PFSK-1 (cell line): ENCODE measurements around the gene PHC2.

Experiments used
- FOXP2 ChIP-seq: optimal IDR thresholded peaks from 2 replicates; pipeline ENCODE3; 2011; ENCODE audit warnings: borderline replicate concordance, control low read depth, inconsistent platforms; ENCODE audit not compliant: insufficient read depth; ENCODE audit errors: extremely low read length, extremely low read depth
- POLR2AphosphoS5 ChIP-seq: IDR thresholded peaks from 2 replicates; pipeline ENCODE4 v1.6.1; 2012; ENCODE audit warnings: low read depth, mild to moderate bottlenecking, control low read depth, low read length, moderate library complexity
- SIN3A ChIP-seq: IDR thresholded peaks from 2 replicates; pipeline ENCODE4 v1.6.1; 2012; ENCODE audit warnings: mild to moderate bottlenecking, low read length, moderate library complexity, borderline replicate concordance; ENCODE audit not compliant: insufficient read depth
- TAF1 ChIP-seq: IDR thresholded peaks from 2 replicates; pipeline ENCODE4 v1.6.1; 2012; ENCODE audit warnings: low read length, control low read depth, borderline replicate concordance; ENCODE audit not compliant: insufficient read depth
- TF ChIP-seq, protein P1 (sequence below), 2 experiments: IDR thresholded peaks; 2 replicates each; pipeline versions ENCODE4 v1.6.1 to v1.8.0; 2011 to 2012; ENCODE audit warnings: low read depth in 2 of 2, low read length in 2 of 2, control low read depth in 1 of 2, inconsistent platforms in 1 of 2, mild to moderate bottlenecking in 1 of 2, moderate library complexity in 1 of 2; ENCODE audit not compliant: insufficient read depth in 1 of 2

DNA sequence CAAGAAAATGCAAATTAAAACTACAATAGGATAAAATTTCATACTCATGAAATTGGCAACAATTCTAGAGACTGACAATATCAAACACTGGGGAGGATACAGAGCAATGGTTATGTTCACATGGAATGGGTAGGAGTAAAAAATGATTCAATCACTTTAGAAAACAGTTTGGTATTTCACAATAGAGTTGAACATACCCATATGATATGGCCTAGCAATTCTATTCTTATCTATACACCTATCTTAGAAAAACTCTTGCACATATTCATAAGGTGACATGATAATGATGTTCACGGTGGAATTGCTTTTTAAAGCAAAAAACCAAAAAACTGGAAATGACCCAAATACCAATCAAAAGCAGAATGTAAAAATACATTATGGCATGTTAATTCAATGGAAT, 28.7 kb downstream of the PHC2 start:
- TF ChIP-seq, protein P1, sequence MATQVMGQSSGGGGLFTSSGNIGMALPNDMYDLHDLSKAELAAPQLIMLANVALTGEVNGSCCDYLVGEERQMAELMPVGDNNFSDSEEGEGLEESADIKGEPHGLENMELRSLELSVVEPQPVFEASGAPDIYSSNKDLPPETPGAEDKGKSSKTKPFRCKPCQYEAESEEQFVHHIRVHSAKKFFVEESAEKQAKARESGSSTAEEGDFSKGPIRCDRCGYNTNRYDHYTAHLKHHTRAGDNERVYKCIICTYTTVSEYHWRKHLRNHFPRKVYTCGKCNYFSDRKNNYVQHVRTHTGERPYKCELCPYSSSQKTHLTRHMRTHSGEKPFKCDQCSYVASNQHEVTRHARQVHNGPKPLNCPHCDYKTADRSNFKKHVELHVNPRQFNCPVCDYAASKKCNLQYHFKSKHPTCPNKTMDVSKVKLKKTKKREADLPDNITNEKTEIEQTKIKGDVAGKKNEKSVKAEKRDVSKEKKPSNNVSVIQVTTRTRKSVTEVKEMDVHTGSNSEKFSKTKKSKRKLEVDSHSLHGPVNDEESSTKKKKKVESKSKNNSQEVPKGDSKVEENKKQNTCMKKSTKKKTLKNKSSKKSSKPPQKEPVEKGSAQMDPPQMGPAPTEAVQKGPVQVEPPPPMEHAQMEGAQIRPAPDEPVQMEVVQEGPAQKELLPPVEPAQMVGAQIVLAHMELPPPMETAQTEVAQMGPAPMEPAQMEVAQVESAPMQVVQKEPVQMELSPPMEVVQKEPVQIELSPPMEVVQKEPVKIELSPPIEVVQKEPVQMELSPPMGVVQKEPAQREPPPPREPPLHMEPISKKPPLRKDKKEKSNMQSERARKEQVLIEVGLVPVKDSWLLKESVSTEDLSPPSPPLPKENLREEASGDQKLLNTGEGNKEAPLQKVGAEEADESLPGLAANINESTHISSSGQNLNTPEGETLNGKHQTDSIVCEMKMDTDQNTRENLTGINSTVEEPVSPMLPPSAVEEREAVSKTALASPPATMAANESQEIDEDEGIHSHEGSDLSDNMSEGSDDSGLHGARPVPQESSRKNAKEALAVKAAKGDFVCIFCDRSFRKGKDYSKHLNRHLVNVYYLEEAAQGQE (IDR thresholded peaks at IDR 0.05; ENCODE audit: insufficient read depth in 1 of 2, low read depth in 2 of 2, low read length in 2 of 2) = no peak
- no peak for TF ChIP-seq TAF1
- TF ChIP-seq POLR2AphosphoS5 = no peak
- TF ChIP-seq SIN3A = no peak
- no peak for TF ChIP-seq FOXP2
